AG10803 (cell line): Measurements from ENCODE around the gene LRP1B.

Experiments
- DNase-seq: peaks from one replicate; pipeline ENCODE4 v3.0.0; 2010; ENCODE audit warnings: low read depth
- H3K4me3 ChIP-seq: 2 replicates; pipeline ENCODE4 v1.5.1; 2011; ENCODE audit warnings: mild to moderate bottlenecking, low read length, control low read depth
- CTCF ChIP-seq: conservative IDR thresholded peaks from 2 replicates; pipeline ENCODE4 v1.5.1; 2011; ENCODE audit warnings: mild to moderate bottlenecking, low read length, control low read depth, inconsistent platforms

LRP1B gene

DNA sequence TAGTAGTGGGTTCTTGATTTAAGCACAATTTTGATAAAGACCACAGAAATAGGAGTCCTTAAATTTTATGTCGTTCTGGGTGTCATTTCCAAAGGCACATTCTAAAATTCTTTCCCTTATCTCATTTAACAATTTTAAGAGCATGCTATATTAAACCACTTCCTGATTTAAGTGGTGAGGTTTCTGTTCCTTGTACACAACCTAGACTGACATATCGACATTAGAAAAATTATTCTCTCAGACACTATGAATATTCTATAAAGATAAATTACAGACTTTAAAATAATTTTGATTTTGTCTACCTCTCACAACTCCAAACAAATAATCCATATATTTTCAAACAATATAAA, 923.8 kb downstream of the LRP1B start:
- DNase-seq, result no peak
- no peak for TF ChIP-seq CTCF

DNA sequence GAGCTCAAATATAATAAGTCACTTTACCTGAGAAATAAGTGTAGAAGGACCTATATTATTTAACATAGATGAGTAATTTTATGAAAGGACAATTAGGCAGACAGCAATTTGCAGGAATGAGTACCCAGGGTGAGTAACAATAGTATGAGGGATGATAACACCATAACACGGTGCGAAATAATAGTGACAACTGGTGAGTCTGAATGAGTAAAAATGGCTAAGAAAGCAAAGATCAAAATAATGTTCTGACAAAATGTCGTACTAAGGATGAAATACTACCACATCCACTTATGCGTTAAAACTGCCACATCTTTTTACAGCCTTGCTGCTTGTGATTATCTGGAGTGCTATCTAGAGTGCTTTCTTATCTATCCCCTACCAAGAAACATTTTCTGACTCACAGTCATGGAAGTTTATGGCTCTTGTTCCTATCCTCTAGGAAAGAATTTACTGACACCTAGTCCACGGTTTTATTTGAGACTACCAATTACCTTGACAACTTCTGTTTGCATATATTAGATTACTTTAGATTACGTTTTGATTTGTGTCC, 929.7 kb downstream of the LRP1B start:
- TF ChIP-seq CTCF, result no peak
- DNase-seq, result no peak
- no peak overlapping the region for H3K4me3 ChIP-seq

More for the DNA sequence above, 923.8 kb downstream of the LRP1B start:
- H3K4me3 ChIP-seq, result no peak overlapping the region

DNA sequence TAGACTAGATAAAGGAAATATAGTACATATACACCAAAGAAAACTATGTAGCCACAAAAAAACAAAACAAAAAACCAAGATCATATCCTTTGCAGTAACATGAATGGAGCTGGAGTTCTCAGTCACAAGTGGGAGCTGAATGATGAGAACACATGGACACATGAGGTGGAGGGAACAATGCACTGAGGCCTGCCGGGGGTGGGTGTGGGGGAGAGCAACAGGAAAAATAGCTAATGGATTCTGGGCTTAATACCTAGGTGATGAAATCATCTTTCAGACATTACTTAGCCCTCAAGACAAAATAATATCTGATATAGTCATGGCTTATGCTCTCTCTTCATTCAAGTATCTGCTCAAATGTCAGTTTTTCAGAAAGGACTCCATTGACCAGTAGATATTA, 930.6 kb downstream of the LRP1B start:
- TF ChIP-seq CTCF, result no peak
- no peak overlapping the region for H3K4me3 ChIP-seq
- no peak for DNase-seq

GRCh38 chr2:141199711-141200110, 931.1 kb downstream of the LRP1B start:
- no peak for DNase-seq
- H3K4me3 ChIP-seq, result no peak overlapping the region
- no peak for TF ChIP-seq CTCF

DNA sequence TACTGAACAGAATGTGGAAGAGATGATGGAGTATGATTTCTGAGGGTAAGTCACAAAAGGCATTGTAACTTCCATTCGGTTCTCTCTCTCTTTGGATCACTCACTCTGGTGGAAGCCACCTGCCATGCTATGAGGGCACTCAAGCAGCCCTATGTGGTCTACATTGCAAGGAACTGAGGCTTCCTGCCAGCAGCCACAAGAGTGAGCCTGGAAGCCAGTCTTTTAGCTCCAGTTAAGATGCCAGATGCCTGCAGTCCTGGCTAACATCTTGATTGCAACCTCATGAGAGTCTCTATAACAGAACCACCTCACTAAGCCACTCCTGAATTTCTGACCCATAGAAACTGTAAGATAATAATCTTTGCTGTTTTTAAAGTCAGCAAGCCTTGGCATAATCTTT, 935.7 kb downstream of the LRP1B start:
- no peak for DNase-seq
- H3K4me3 ChIP-seq, result no peak overlapping the region
- TF ChIP-seq CTCF, result no peak

GRCh38 chr2:141187075-141187439, 943.8 kb downstream of the LRP1B start:
- no peak overlapping the region for H3K4me3 ChIP-seq
- TF ChIP-seq CTCF, result no peak
- DNase-seq, result no peak

GRCh38 chr2:141186413-141187074, 944.3 kb downstream of the LRP1B start:
- no peak for DNase-seq
- TF ChIP-seq CTCF, result no peak

More at GRCh38 chr2:141186413-141187074, 944.3 kb downstream of the LRP1B start:
- H3K4me3 ChIP-seq, result no peak overlapping the region
